NCI-H69 (cell line): ENCODE measurements around the gene PPP1R26.
A peak's percentile ranks its signal among the peaks of the same experiment; 100 is the strongest.
"Not testable (repeated sequence)": the region's sequence is repeated elsewhere in the genome, so short reads cannot be mapped to it uniquely, and the experiment has no call there.

ENCODE experiments used
- DNase-seq: peaks from one replicate; lab custom pipeline; 2025; lab: John Stamatoyannopoulos, UW

PPP1R26 gene

GRCh38 chr9:135504262-135505243 lies 25.0 kb downstream of the PPP1R26 start:
- peak; percentile 66 for DNase-seq

- no peak for DNase-seq
Observed at GRCh38 chr9:135505406-135506187, 26.0 kb downstream of the PPP1R26 start.

GRCh38 chr9:135506327-135507103 lies 26.9 kb downstream of the PPP1R26 start:
- no peak for DNase-seq

GRCh38 chr9:135507104-135508035 lies 27.8 kb downstream of the PPP1R26 start:
- no peak for DNase-seq

- DNase-seq, result no peak
Observed at GRCh38 chr9:135508211-135508820, 28.7 kb downstream of the PPP1R26 start.

GRCh38 chr9:135509458-135509857 lies 29.9 kb downstream of the PPP1R26 start:
- no peak for DNase-seq

- DNase-seq, result no peak
Observed at GRCh38 chr9:135512241-135512603, 32.6 kb downstream of the PPP1R26 start.

- no peak for DNase-seq
Observed at GRCh38 chr9:135512904-135513303, 33.3 kb downstream of the PPP1R26 start.

- no peak for DNase-seq
Observed at GRCh38 chr9:135513351-135513846, 33.8 kb downstream of the PPP1R26 start.

- not testable (repeated sequence) for DNase-seq
Observed at GRCh38 chr9:135513906-135514305, 34.3 kb downstream of the PPP1R26 start.

- DNase-seq, result no peak
Observed at GRCh38 chr9:135514342-135515082, 34.9 kb downstream of the PPP1R26 start.

GRCh38 chr9:135515083-135515951 lies 35.7 kb downstream of the PPP1R26 start:
- no peak for DNase-seq

GRCh38 chr9:135516132-135516860 lies 36.7 kb downstream of the PPP1R26 start:
- no peak for DNase-seq

- no peak for DNase-seq
Observed at GRCh38 chr9:135517407-135517822, 37.8 kb downstream of the PPP1R26 start.

- DNase-seq, result no peak
Observed at GRCh38 chr9:135519179-135519971, 39.8 kb downstream of the PPP1R26 start.

- no peak for DNase-seq
Observed at GRCh38 chr9:135520916-135521607, 41.5 kb downstream of the PPP1R26 start, which contains the start of gene LCN1. LCN1 (plus strand) TSS chr9:135521440; CDS start chr9:135521498, 58 bp downstream.
